HCT116 (cell line): Measurements from ENCODE around the gene AOPEP. TPM values are rescaled to one million over a fixed set of nuclear protein-coding genes. Genes with fewer than 3 reads are reported as not detected.

ENCODE experiments used
- ATAC-seq: fragments of 200-7000 bp; cut with Tn5 transposase; 2 replicates; pipeline ENCODE4 v1.9.1; 2020; ENCODE audit warnings: mild to moderate bottlenecking, moderate library complexity
- BruUV-seq: library from RNA; stranded (reverse); fragments of 400-500 nt; replicated peaks from 2 replicates; lab custom pipeline; 2021; lab: Mats Ljungman, UMichigan
- CTCF ChIA-PET: fragments of 300-600 bp; sonication (Branson Sonifier 250); formaldehyde crosslinking; loops from one replicate; lab custom pipeline; 2021; ENCODE audit warnings: antibody characterized with exemption; lab: Charles Lee
- POLR2A ChIA-PET: fragments of 300-600, 350-600 bp; sonication (Branson Sonifier 250); formaldehyde crosslinking; loops from one replicate; lab custom pipeline; 2021; ENCODE audit warnings: antibody characterized with exemption; lab: Charles Lee
- RAD21 ChIA-PET, 2 experiments: fragments of 300-600 bp; sonication (Branson Sonifier 250); formaldehyde crosslinking; loops; one replicate each; lab custom pipeline; 2023; ENCODE audit warnings: low total read pairs in 2 of 2; ENCODE audit not compliant: uncharacterized antibody in 2 of 2, unreplicated experiment in 2 of 2, low non-redundant PET in 1 of 2; lab: Charles Lee
- DNase-seq: peaks from one replicate; pipeline ENCODE4 v3.0.0-alpha.2; 2010; ENCODE audit warnings: low read depth, low spot score
- H2AFZ ChIP-seq: fragments of 200-600 bp; shearing (Covaris generic), sonication (generic); 2 replicates; pipeline ENCODE4 v1.6.1; 2017; ENCODE audit warnings: low read depth, mixed run types, mixed read lengths, antibody characterized with exemption, low read length; ENCODE audit not compliant: poor library complexity, severe bottlenecking
- H3K27ac ChIP-seq: 2 replicates; pipeline ENCODE4 v1.5.1; 2012; ENCODE audit warnings: low read depth, low read length
- H3K27me3 ChIP-seq: fragments of 200-600 bp; sonication (generic); 2 replicates; pipeline ENCODE4 v1.6.1; 2016; ENCODE audit warnings: mixed run types, low read length, mixed read lengths; ENCODE audit not compliant: insufficient read depth
- H3K36me3 ChIP-seq, 2 experiments: fragments of 200-500 bp in 1 of 2; fragments of 200-600 bp in 1 of 2; sonication (Bioruptor generic) in 1 of 2; sonication (generic) in 1 of 2; 2 replicates each; pipeline versions ENCODE4 v1.5.1 to v1.6.1; 2014 to 2016; ENCODE audit warnings: low read length in 2 of 2, inconsistent platforms in 1 of 2, mixed read lengths in 1 of 2, mixed run types in 1 of 2; ENCODE audit not compliant: insufficient read depth in 2 of 2, control insufficient read depth in 1 of 2
- H3K4me1 ChIP-seq, 2 experiments: fragments of 200-600 bp in 1 of 2; sonication (generic) in 1 of 2; 2 replicates each; pipeline versions ENCODE4 v1.5.1 to v1.6.1; 2012 to 2017; ENCODE audit warnings: low read length in 2 of 2, inconsistent platforms in 1 of 2, mild to moderate bottlenecking in 1 of 2, mixed read lengths in 1 of 2, mixed run types in 1 of 2, moderate library complexity in 1 of 2; ENCODE audit not compliant: insufficient read depth in 2 of 2, control insufficient read depth in 1 of 2
- H3K4me2 ChIP-seq: fragments of 200-600 bp; sonication (generic); 2 replicates; pipeline ENCODE4 v1.6.1; 2017; ENCODE audit warnings: mixed run types, low read length, mixed read lengths
- H3K4me3 ChIP-seq, 2 experiments: fragments of 200-600 bp in 1 of 2; sonication (generic) in 1 of 2; replicated peaks in 1 of 2; 2 replicates each; pipeline ENCODE4 v1.5.1; 2011 to 2016; ENCODE audit warnings: low read length in 2 of 2, control low read depth in 1 of 2, low read depth in 1 of 2, mild to moderate bottlenecking in 1 of 2, mixed read lengths in 1 of 2, mixed run types in 1 of 2
- H3K79me2 ChIP-seq: fragments of 200-600 bp; sonication (generic); 2 replicates; pipeline ENCODE4 v1.6.1; 2017; ENCODE audit warnings: mild to moderate bottlenecking, mixed run types, low read length, moderate library complexity, mixed read lengths; ENCODE audit not compliant: insufficient read depth
- H3K9ac ChIP-seq: fragments of 200-600 bp; sonication (generic); 2 replicates; pipeline ENCODE4 v1.6.1; 2016; ENCODE audit warnings: low read length, mixed read lengths
- H3K9me2 ChIP-seq: fragments of 200-600 bp; sonication (generic), shearing (Covaris generic); 2 replicates; pipeline ENCODE4 v1.6.1; 2017; ENCODE audit warnings: mixed run types, mild to moderate bottlenecking, moderate library complexity; ENCODE audit not compliant: insufficient read depth
- H3K9me3 ChIP-seq, 2 experiments: fragments of 200-500 bp in 1 of 2; fragments of 200-600 bp in 1 of 2; sonication (Bioruptor generic) in 1 of 2; sonication (generic) in 1 of 2; 2 replicates each; pipeline ENCODE4 v1.6.1; 2014 to 2017; ENCODE audit warnings: low read length in 2 of 2, mixed read lengths in 2 of 2, inconsistent platforms in 1 of 2, low read depth in 1 of 2, mild to moderate bottlenecking in 1 of 2, mixed run types in 1 of 2, moderate library complexity in 1 of 2; ENCODE audit not compliant: control insufficient read depth in 1 of 2, insufficient read depth in 1 of 2
- H4K20me1 ChIP-seq: fragments of 200-600 bp; sonication (generic), shearing (Covaris generic); 2 replicates; pipeline ENCODE4 v1.6.1; 2017; ENCODE audit warnings: mixed run types, mild to moderate bottlenecking, moderate library complexity; ENCODE audit not compliant: insufficient read depth
- CBX3 ChIP-seq: IDR thresholded peaks from 2 replicates; pipeline ENCODE4 v1.6.1; 2012; ENCODE audit warnings: low read depth
- EGR1 ChIP-seq: IDR thresholded peaks from 2 replicates; pipeline ENCODE4 v1.6.1; 2012; ENCODE audit warnings: low read depth
- EZH2phosphoT487 ChIP-seq: fragments of 200-600 bp; IDR thresholded peaks from 2 replicates; pipeline ENCODE4 v1.6.1; 2018; ENCODE audit warnings: antibody characterized with exemption, borderline replicate concordance
- FOSL1 ChIP-seq: IDR thresholded peaks from 2 replicates; pipeline ENCODE4 v1.6.1; 2012; ENCODE audit warnings: low read depth
- JUND ChIP-seq: IDR thresholded peaks from 2 replicates; pipeline ENCODE4 v1.6.1; 2012
- POLR2A ChIP-seq: IDR thresholded peaks from 2 replicates; pipeline ENCODE4 v1.7.0; 2011; ENCODE audit warnings: borderline replicate concordance; ENCODE audit not compliant: insufficient read depth, insufficient read length; ENCODE audit errors: extremely low read depth
- POLR2AphosphoS5 ChIP-seq: IDR thresholded peaks from 2 replicates; pipeline ENCODE4 v1.6.1; 2011; ENCODE audit warnings: mild to moderate bottlenecking, low read depth, low read length, moderate library complexity
- RAD21 ChIP-seq: IDR thresholded peaks from 2 replicates; pipeline ENCODE4 v1.6.1; 2012; ENCODE audit warnings: low read depth, mild to moderate bottlenecking
- SP1 ChIP-seq: IDR thresholded peaks from 2 replicates; pipeline ENCODE4 v1.6.1; 2012; ENCODE audit warnings: low read depth
- SRF ChIP-seq: IDR thresholded peaks from 2 replicates; pipeline ENCODE4 v1.6.1; 2012; ENCODE audit warnings: low read depth
- TCF7L2 ChIP-seq: IDR thresholded peaks from 2 replicates; pipeline ENCODE4 v1.7.0; 2011; ENCODE audit warnings: borderline replicate concordance, inconsistent platforms; ENCODE audit not compliant: insufficient read depth, insufficient read length; ENCODE audit errors: extremely low read depth
- YY1 ChIP-seq: IDR thresholded peaks from 2 replicates; pipeline ENCODE4 v1.6.1; 2011; ENCODE audit warnings: low read length, low read depth, moderate library complexity, mild to moderate bottlenecking; ENCODE audit not compliant: insufficient replicate concordance; ENCODE audit errors: extremely low read depth
- ZFX ChIP-seq: fragments of 450-650 bp; IDR thresholded peaks from 2 replicates; pipeline ENCODE4 v1.6.1; 2017
- ZNF274 ChIP-seq: fragments of 200-500 bp; sonication (Bioruptor generic); IDR thresholded peaks from 2 replicates; pipeline ENCODE4 v1.6.1; 2014; ENCODE audit warnings: mild to moderate bottlenecking, low read depth, low read length, inconsistent platforms
- intact Hi-C: fragments of 100-400 bp; cut with micrococcal nuclease; formaldehyde crosslinking; loops from 2 replicates; pipeline ENCODE4 v1.10.0; 2022
- total RNA-seq: library from RNA; stranded (reverse); gene quantifications from one replicate; pipeline ENCODE4 v1.2.1, GENCODE V29; 2021; ENCODE audit not compliant: unreplicated experiment
- TF ChIP-seq, protein P1 (sequence below): IDR thresholded peaks from 2 replicates; pipeline ENCODE4 v1.6.1; 2011; ENCODE audit warnings: mild to moderate bottlenecking, low read length, moderate library complexity; ENCODE audit not compliant: insufficient replicate concordance; ENCODE audit errors: extremely low read depth
- TF ChIP-seq, protein P2 (sequence below): IDR thresholded peaks from 2 replicates; pipeline ENCODE4 v1.6.1; 2012
- TF ChIP-seq, protein P3 (sequence below): IDR thresholded peaks from 2 replicates; pipeline ENCODE4 v1.6.1; 2012
- TF ChIP-seq, protein P4 (sequence below), 3 experiments: fragments of 200-600 bp in 1 of 3; sonication (generic) in 1 of 3; IDR thresholded peaks in 2 of 3; conservative IDR thresholded peaks in 1 of 3; 2 replicates each; pipeline ENCODE4 v1.5.1; 2012 to 2017; ENCODE audit warnings: low read depth in 2 of 3, low read length in 2 of 3, antibody characterized with exemption in 1 of 3, borderline replicate concordance in 1 of 3, control low read depth in 1 of 3, mild to moderate bottlenecking in 1 of 3, mixed read lengths in 1 of 3, mixed run types in 1 of 3, moderate library complexity in 1 of 3; ENCODE audit not compliant: insufficient read depth in 1 of 3

AOPEP gene
- total RNA-seq, 1 experiment from 2014 or later, result 15.1 TPM

DNA sequence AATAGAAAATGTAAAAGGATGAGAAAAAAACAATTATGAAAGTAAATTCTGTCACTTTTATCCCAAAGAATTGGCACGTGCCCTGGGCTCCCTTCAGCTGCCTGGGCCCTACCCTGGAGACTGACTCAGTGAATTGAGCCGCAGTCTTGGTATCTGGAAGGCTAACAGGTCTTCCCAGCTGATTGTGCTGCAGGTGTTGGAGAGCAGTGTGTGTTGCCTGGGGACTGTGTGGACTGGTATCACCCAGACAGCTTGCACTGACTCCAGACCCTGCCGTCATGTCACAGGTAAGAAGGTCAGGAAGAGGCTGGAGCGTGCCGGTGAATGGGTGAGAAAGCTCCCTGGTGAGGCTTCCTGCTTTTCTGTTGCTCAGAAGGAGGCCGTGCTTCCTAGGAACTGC, 83.3 kb downstream of the AOPEP start:
- intact Hi-C loops, result no loop called here
- no peak overlapping the region for H3K27ac ChIP-seq
- H3K4me1 ChIP-seq, result peaks cover 20 to 21% of the 10 kb centered on the region in 2 experiments; a peak in 3 of 4 replicates
- H3K4me3 ChIP-seq, result no peak overlapping the region
- no peaks in the 10 kb centered on the region for H4K20me1 ChIP-seq
- H3K36me3 ChIP-seq, result no peaks in the 10 kb centered on the region; a peak in 1 of 4 replicates
- no peaks in the 10 kb centered on the region for H3K9me3 ChIP-seq
- no peak for DNase-seq
- ChIA-PET RAD21 (no interaction called here), CTCF (no interaction called here), POLR2A (no interaction called here)
- no peaks in the 10 kb centered on the region for H3K79me2 ChIP-seq
- no peak overlapping the region for H2AFZ ChIP-seq
- no TSS peak for BruUV-seq
- H3K9ac ChIP-seq, result no peak overlapping the region
- TF ChIP-seq, protein P1, sequence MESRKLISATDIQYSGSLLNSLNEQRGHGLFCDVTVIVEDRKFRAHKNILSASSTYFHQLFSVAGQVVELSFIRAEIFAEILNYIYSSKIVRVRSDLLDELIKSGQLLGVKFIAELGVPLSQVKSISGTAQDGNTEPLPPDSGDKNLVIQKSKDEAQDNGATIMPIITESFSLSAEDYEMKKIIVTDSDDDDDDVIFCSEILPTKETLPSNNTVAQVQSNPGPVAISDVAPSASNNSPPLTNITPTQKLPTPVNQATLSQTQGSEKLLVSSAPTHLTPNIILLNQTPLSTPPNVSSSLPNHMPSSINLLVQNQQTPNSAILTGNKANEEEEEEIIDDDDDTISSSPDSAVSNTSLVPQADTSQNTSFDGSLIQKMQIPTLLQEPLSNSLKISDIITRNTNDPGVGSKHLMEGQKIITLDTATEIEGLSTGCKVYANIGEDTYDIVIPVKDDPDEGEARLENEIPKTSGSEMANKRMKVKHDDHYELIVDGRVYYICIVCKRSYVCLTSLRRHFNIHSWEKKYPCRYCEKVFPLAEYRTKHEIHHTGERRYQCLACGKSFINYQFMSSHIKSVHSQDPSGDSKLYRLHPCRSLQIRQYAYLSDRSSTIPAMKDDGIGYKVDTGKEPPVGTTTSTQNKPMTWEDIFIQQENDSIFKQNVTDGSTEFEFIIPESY, result no peak
- TF ChIP-seq, protein P2, sequence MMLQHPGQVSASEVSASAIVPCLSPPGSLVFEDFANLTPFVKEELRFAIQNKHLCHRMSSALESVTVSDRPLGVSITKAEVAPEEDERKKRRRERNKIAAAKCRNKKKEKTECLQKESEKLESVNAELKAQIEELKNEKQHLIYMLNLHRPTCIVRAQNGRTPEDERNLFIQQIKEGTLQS, result no peak
- no peak for TF ChIP-seq JUND
- no peak for TF ChIP-seq CBX3
- no peak for TF ChIP-seq RAD21
- TF ChIP-seq, protein P3, sequence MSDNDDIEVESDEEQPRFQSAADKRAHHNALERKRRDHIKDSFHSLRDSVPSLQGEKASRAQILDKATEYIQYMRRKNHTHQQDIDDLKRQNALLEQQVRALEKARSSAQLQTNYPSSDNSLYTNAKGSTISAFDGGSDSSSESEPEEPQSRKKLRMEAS, result no peak
- no peak for TF ChIP-seq EGR1
- TF ChIP-seq SRF, result no peak
- TF ChIP-seq EZH2phosphoT487, result no peak
- no peak for TF ChIP-seq SP1
- TF ChIP-seq, protein P4, sequence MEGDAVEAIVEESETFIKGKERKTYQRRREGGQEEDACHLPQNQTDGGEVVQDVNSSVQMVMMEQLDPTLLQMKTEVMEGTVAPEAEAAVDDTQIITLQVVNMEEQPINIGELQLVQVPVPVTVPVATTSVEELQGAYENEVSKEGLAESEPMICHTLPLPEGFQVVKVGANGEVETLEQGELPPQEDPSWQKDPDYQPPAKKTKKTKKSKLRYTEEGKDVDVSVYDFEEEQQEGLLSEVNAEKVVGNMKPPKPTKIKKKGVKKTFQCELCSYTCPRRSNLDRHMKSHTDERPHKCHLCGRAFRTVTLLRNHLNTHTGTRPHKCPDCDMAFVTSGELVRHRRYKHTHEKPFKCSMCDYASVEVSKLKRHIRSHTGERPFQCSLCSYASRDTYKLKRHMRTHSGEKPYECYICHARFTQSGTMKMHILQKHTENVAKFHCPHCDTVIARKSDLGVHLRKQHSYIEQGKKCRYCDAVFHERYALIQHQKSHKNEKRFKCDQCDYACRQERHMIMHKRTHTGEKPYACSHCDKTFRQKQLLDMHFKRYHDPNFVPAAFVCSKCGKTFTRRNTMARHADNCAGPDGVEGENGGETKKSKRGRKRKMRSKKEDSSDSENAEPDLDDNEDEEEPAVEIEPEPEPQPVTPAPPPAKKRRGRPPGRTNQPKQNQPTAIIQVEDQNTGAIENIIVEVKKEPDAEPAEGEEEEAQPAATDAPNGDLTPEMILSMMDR (IDR thresholded peaks at IDR 0.05 in 2 of 3, conservative IDR thresholded peaks at IDR 0.05 in 1 of 3; ENCODE audit: borderline replicate concordance in 1 of 3, insufficient read depth in 1 of 3, low read depth in 2 of 3, low read length in 2 of 3), result no peak
- no peak for TF ChIP-seq TCF7L2
- no peak for TF ChIP-seq YY1
- no peak for TF ChIP-seq ZNF274
- TF ChIP-seq ZFX, result no peak
- no peak for TF ChIP-seq POLR2AphosphoS5
- no peak for TF ChIP-seq FOSL1
- TF ChIP-seq POLR2A, result no peak
- H3K27me3 ChIP-seq, result no peaks in the 10 kb centered on the region
- H3K4me2 ChIP-seq, result no peak overlapping the region
- no peaks in the 10 kb centered on the region for H3K9me2 ChIP-seq
- ATAC-seq, result no peak
